ENCODE measurements around the gene ATP5ME. TPM values are rescaled to one million over a fixed set of nuclear protein-coding genes. Genes with fewer than 3 reads are reported as not detected.

Gene ATP5ME
- total RNA-seq, 1 experiment from 2014 or later: 425 TPM

GRCh38 chr4:629915-630641 is 44.0 kb downstream of the ATP5ME start:
- H3T11ph ChIP-seq (ENCODE audit: low read length): no peak overlapping the region
- Mint-ChIP-seq H3K4me1 (peaks cover 3 to 13% of the 10 kb centered on the region in 2 experiments), H3K36me3 (ENCODE audit: insufficient read depth in 1 of 3, low read depth in 3 of 3) (peaks cover 0 to 15% (median 13%) of the 10 kb centered on the region in 3 experiments; a peak in 5 of 7 replicates), H3K4me3 (no peak overlapping the region), H3K9me3 (peaks cover 17 to 21% of the 10 kb centered on the region in 2 experiments), H3K27ac (no peak overlapping the region), H3K27me3 (ENCODE audit: low read depth) (peaks cover 16% of the 10 kb centered on the region)
- no peak overlapping the region for H4K91ac ChIP-seq (ENCODE audit: insufficient read length, low read depth, low read length)
- no peak overlapping the region for H3K56ac ChIP-seq (ENCODE audit: insufficient read length, low read depth, low read length)
- H2BK15ac ChIP-seq (ENCODE audit: low read depth, low read length): no peak overlapping the region
- DNase-seq: peak; percentile 14
- no peaks in the 10 kb centered on the region for H3K23me2 ChIP-seq (ENCODE audit: insufficient read length, low read depth, low read length, poor library complexity, severe bottlenecking)
- H3K23ac ChIP-seq (ENCODE audit: insufficient read length, low read depth, low read length): no peak overlapping the region
- WGBS (ENCODE audit: extremely low coverage, insufficient read length, low lambda C conversion rate): no CpG with 5 or more reads among the region's 20 CpGs
- no peak overlapping the region for H3K14ac ChIP-seq (ENCODE audit: insufficient read depth, low read length)
- no peak overlapping the region for H4K5ac ChIP-seq (ENCODE audit: insufficient read length, low read depth, low read length)
- no peak overlapping the region for H2BK120ac ChIP-seq (ENCODE audit: low read depth, low read length, poor library complexity, severe bottlenecking)
- H4K8ac ChIP-seq (replicated peaks; ENCODE audit: insufficient read length, low read depth, low read length): no peak overlapping the region
- TF ChIP-seq CTCF (conservative IDR thresholded peaks at IDR 0.05): no peak
- no peak overlapping the region for H2BK12ac ChIP-seq (ENCODE audit: insufficient read length, low read depth, low read length)
- H4K20me1 ChIP-seq (ENCODE audit: control insufficient read depth, insufficient read depth, insufficient read length): no peaks in the 10 kb centered on the region
- no peak overlapping the region for H3K27ac ChIP-seq (ENCODE audit: insufficient read length, low read depth, low read length)
- no peak overlapping the region for H3K4ac ChIP-seq (ENCODE audit: low read depth, low read length)
- H3K9ac ChIP-seq (ENCODE audit: extremely low read depth, insufficient read length, low read length): no peak overlapping the region
- no peak overlapping the region for H2AK5ac ChIP-seq (ENCODE audit: insufficient read length, low read length)
- no peak overlapping the region for H3K4me2 ChIP-seq (ENCODE audit: insufficient read depth, insufficient read length, low read length)
- no peaks in the 10 kb centered on the region for H3K9me3 ChIP-seq (ENCODE audit: control insufficient read depth, low read depth, low read length)
- no peak overlapping the region for H2BK20ac ChIP-seq (ENCODE audit: low read depth, low read length, poor library complexity, severe bottlenecking)
- no peak overlapping the region for H2AFZ ChIP-seq (ENCODE audit: low read length)
- H3K79me1 ChIP-seq (ENCODE audit: insufficient read depth, low read depth, low read length, poor library complexity, severe bottlenecking): no peaks in the 10 kb centered on the region
- H3K79me2 ChIP-seq (ENCODE audit: insufficient read depth, low read length): no peaks in the 10 kb centered on the region
- no peaks in the 10 kb centered on the region for H3K27me3 ChIP-seq (ENCODE audit: insufficient read depth, low read length)
- H2BK5ac ChIP-seq (ENCODE audit: insufficient read length, low read length): no peak overlapping the region
- no peaks in the 10 kb centered on the region for H3K4me1 ChIP-seq (ENCODE audit: insufficient read depth, low read length)
- no peak overlapping the region for H3K18ac ChIP-seq (ENCODE audit: insufficient read length, low read depth, low read length)

Data from H9 (cell line).